Activated CD8-positive, alpha-beta memory T cell treated with anti-CD3 and anti-CD28 coated beads, Interleukin-2, amount 50 U/mL, for 1 hour (primary cell): Measurements from ENCODE around the gene ORC5.

Experiments used
- DNase-seq: peaks from one replicate; pipeline ENCODE4 v3.0.0-alpha.2; 2020; ENCODE audit errors: extremely low read depth

Gene ORC5

DNA sequence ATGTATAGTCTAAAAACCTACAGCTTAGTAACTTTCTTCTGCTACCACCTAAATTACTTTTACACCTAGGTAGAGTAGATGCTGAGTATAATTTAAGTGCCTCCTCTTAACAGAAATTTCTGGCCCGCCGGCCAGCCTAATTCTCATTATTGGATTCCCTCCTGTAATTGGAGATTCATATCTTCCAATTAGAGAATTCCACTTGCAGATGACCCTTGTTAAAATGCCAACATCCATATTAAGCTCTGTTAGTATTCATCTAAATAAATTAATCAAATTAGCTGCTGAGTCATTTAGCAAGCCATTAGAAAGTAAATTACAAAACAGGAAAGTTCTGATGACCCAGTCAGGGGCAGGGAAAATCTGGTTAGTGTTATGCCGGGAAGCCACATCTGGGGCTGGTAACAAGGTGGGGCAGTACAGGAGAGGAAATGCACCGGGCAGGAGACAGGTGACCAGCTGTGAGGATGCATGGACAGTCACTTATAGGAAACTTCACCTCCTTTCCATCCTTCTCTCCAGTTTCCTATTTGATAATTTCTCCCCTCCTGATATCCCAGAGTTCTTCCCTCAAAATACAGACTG is 82.8 kb downstream of the ORC5 start:
- DNase-seq = no peak

DNA sequence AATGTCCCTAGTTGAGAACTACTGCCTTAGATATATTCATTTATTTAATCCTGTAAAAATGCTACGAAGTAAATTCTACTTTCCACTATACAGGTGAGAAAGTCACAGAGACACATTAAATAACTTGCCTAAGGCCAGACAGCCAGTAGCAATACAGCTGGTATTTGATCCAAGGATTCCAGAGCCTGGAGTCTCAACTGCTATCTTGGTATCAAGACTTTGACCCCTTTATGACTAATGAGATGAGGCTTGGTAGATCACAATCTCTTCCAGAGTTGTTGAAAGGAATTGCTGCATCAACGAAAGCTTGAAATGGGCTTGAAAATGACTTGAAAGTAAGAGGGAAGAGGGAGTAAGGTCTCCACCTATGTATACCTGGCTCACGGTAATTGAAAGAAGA is 83.3 kb downstream of the ORC5 start:
- no peak for DNase-seq

DNA sequence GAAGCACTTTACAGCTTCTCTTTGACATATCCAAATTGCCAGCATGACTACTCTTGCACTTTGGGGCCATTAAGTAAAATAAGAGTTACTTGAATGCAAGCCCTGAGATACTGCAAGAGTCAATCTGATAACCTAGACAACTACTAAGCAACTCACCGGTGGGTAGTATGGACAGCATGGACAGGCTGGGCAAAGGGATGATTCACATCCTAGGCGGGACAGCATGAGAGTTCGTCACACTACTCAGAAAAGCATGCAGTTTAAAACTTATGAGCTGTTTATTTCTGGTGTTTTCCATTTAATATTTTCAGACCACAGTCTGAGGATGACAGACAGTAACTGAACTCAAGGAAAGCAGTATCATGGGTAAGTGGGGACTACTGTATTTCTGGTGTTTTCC is 84.0 kb downstream of the ORC5 start:
- no peak for DNase-seq

DNA sequence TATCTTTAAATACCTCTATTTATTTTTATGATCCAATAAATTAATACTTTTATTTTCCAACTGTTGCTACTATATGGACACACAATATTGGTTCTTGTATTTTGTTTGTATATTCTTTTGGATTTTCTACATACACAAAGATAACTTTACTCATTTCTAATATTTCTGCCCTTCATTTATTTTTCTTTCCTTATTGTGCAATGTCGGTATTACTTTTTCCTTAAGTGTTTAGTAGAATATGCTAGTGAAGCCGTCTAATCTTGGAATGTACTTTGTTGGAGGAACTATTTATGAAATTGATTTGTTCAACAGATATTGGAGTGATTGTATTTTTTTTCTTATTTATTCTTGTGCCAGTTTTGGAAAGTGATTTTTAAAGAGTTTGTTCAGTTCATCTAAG is 94.0 kb downstream of the ORC5 start:
- no peak for DNase-seq

DNA sequence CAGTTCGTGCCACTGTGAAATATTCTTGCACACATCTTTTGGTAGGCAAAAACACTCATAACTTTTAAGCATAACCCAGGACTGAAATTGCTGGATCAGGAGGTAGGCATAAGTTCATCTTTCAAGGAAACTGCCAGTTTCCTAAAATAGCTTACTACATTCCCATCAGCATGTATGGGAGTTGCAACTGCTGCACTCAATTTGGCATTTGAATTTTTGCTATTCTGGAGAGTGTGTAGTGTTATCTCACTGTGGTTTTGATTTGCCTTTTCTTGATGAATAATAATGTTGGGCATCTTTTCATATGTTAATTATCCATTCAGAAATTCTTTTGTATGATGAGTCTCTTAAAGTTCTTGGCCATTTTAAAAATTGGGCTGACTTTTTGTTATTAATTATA is 95.2 kb downstream of the ORC5 start:
- no peak for DNase-seq

DNA sequence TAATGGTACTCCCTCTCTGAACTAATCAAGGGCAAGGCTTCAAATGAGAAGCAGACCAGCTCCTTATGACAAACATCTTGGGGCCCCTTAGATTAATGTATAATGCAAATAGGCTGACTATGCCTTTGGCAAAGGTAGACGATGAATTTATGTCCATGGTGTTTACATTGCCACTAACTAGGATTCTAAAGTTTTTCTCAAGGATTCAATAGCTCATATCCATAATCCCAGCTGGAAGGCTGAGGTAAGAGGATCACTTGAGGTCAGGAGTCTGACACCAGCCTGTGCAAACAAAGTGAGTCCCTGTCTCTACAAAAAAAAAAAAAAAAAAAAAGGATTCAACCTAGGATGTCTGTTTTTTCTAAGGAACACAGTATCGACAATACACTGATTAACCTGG is 96.5 kb downstream of the ORC5 start:
- DNase-seq = no peak

DNA sequence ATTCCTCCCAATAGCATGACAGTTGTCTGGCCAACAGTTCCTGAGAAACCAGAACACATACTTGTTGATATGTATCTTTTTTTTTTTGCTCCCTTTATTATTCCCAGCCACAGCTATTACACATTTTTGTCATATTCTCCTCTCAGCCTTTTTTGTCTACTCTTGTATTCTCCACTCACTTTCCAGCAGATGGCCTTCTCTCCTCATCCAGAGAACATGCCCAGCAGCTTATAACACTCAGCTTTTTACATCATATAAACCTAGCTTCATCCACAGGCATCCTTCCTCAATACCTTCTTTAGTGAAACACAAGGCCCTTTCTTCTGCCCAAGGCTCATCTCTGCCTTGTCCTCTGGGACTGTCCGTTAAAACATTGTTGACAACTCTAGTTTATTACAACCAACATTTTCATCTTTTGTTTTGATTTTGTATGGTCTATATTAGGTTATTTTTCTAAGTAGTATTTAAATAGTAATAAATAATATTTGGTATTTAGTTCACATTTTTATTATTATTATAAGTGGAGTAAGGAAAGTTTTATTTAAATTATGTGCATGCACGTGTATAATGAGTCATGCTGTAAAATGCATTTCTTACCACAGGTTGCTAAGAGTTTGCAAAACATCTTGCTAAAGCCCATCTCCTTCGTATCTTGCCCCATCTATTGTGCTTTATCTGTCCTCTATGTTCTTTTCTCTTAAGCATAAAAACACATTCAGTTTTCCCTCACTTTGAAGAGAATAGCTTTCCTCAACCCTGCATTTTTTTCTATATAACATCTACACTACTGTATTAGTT is 101.5 kb downstream of the ORC5 start:
- no peak for DNase-seq

DNA sequence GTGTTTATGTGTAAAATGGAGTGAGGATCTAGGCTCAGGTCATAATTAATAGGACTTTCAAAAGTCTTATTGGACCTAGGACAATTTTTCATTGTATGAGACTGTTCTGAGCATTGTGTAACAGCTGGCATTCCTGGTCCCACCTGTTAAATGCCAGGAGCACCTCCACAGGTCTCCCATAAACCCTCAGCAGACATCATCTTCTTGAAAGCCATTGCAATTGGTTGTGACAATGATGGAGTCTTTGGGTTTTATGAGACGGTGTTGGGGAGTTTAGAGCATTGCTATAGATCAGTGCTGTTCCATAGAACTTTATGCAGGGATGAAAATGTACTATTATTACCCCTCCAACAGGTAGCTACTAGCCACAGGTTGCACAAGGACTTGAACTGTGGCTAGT is 108.9 kb downstream of the ORC5 start:
- no peak for DNase-seq

DNA sequence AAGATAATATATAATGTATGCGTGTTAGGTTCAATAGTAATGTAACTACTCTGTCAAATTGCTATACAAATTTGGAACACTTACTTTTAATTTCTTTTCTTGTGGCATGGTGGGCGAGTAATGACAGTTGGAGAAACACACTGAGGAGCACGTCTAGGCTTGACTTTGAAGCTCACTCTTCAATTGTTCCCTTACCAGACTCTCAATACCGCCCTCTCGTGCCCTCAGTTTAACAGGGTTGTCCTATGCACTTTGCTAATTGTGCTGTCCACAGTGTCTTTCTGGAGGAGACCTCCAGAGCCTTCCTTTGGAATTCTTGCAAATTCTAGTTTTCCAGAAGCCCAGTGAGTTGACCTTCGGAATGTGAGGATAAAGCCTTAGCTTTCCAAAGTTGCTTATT is 111.1 kb downstream of the ORC5 start:
- no peak for DNase-seq

DNA sequence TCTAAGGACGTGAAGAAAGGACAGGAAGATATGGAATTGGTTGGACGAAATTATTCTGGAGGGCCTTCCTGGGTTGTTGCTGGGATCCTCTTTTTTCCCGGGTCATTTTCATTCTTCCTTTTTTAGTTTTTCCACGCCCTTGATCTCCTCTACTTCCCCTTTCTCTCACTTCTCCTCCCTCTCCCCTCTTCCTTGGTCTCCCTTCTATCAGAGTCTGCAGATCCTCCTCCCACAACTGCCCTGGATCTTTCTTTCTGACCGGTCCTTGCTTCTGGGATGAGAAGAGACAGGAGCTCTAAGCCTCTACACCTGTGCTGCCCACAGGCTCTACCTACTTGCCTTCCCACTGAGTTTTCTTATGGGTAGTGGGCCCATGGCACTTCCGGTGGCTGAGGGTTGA is 114.7 kb downstream of the ORC5 start:
- DNase-seq = no peak

DNA sequence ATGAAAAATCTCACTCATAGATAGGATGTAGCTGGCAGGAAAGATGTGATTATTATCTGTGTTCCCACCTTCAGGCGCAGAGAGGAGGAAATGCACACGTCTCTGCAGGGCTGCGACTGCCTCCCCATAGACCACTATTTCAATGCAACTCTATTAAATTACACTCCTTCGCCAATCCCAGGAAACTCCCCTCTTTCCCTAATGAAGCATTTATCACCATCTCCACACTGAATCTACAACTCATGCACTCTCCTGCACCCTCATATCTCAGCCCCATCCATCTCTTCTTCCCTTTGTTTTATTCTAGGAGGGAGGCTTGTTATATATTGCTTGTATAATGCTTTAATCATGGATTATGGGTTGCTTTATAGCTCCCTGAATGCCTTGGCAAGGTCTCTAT is 116.6 kb downstream of the ORC5 start:
- DNase-seq = no peak

DNA sequence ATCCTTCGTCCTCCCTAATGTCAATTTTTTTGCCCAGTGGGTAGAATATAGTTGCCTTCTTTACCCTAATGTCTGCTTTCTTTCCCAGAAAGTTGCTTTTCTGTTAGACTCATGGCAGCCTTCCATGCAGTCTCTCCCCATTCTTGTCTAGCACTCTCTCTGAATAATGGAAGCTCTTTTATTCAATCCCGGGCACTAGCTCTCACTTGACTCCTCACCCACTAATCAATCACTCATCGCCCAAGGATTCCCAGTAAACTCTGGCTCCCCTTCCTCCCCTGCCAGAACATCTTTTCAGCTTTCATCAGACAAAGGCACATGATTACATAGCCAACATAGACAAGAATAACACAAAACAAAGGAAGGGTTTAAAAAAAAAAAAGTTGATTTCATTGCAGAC is 118.2 kb downstream of the ORC5 start:
- no peak for DNase-seq

DNA sequence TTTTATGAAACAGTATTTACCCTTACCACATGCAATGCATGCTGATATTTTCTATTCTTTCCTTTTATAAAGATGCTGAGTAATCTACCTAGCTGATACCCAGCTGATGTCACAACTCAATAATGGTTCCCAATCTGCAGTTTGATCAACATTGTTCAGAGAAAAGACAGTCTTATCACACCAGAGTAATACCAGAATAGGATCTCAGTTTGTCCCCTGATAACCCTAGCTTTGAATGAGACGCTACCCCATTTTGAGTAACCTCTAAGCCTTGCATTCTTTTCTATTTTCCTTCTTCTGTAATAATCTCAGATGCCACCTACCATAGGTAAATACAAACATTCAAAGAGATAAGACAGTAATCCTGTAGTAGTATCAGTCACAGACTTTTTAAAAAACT is 118.8 kb downstream of the ORC5 start:
- no peak for DNase-seq
